Effector memory CD8-positive, alpha-beta T cell (primary cell): Measurements from ENCODE around the gene SEMA7A.

Source experiments
- ATAC-seq: fragments of 150-1000 bp; cut with Tn5 transposase; replicated peaks from 2 replicates; pipeline ENCODE4 v1.10.0; 2021; ENCODE audit warnings: mild to moderate bottlenecking, moderate library complexity
- DNase-seq, 3 experiments: peaks; one replicate each; pipeline ENCODE4 v3.0.0; 2021
- H3K27ac Mint-ChIP-seq, 2 donors: one replicate each; pipeline ENCODE4 v1.8.0; 2022; ENCODE audit warnings: mild to moderate bottlenecking in 2 of 2, mixed read lengths in 2 of 2, moderate library complexity in 2 of 2
- H3K27me3 Mint-ChIP-seq, 2 donors: one replicate each; pipeline ENCODE4 v1.8.0; 2022; ENCODE audit warnings: mixed read lengths in 2 of 2
- H3K36me3 Mint-ChIP-seq: one replicate; pipeline ENCODE4 v1.8.0; 2022; ENCODE audit warnings: mild to moderate bottlenecking, moderate library complexity, mixed read lengths; ENCODE audit not compliant: insufficient read depth
- H3K4me1 Mint-ChIP-seq, 2 donors: one replicate each; pipeline ENCODE4 v1.8.0; 2022; ENCODE audit warnings: low read depth in 2 of 2, mixed read lengths in 2 of 2
- H3K4me3 Mint-ChIP-seq, 2 donors: one replicate each; pipeline ENCODE4 v1.8.0; 2022; ENCODE audit warnings: mild to moderate bottlenecking in 2 of 2, mixed read lengths in 2 of 2, moderate library complexity in 2 of 2
- H3K9me3 Mint-ChIP-seq, 2 donors: one replicate each; pipeline ENCODE4 v1.8.0; 2022; ENCODE audit warnings: mixed read lengths in 2 of 2

SEMA7A gene

DNA sequence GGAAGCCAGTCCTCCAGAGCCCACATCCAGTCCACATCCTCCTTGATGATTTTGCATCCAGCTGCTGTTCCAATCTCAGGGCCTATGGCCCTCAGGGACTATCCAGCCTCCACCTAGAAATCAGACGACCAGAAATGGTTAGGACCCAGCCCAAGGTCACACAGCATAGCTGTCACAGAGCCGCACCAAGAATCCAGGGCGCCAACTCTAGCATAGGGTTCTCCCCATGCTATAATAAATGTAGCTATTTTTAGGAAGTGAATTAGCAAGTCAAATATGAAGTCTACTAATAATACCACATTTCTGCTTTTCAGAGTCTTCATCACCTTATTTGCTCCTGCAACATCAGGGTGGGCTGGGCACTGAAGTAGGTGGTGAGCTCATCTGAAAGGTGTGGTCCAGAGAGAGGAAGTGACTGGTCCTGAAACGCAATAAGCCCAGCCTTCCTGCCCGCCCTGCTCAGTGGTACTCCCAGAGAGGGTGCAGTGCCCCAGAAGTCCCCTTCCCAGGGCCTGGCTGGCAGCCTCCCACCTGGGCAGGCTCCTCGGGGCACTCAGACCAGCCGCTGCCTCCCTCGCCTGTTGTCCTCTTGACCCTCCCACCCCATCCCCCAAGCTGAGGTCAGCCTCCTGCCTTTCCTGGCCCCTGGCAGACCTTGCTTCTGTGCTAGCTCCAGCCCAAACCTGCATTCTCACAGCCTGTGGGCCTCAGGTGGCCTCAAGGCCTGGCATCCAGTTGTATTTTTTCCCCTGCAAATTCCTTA, 48.7 kb downstream of the SEMA7A start:
- peaks cover 0 to 12% of the 10 kb centered on the region in 2 donors for H3K27me3 Mint-ChIP-seq
- ATAC-seq (peak; percentile 73), DNase-seq (peak in 1 of 3 experiments; percentile 41)
- no peaks in the 10 kb centered on the region for H3K9me3 Mint-ChIP-seq
- H3K27ac Mint-ChIP-seq, result peak overlapping the region; percentile 30 to 96
- peaks cover 21 to 25% of the 10 kb centered on the region in 2 donors for H3K4me1 Mint-ChIP-seq
- H3K4me3 Mint-ChIP-seq, result peak overlapping the region in 1 of 2 donors; percentile 22
- no peaks in the 10 kb centered on the region for H3K36me3 Mint-ChIP-seq

DNA sequence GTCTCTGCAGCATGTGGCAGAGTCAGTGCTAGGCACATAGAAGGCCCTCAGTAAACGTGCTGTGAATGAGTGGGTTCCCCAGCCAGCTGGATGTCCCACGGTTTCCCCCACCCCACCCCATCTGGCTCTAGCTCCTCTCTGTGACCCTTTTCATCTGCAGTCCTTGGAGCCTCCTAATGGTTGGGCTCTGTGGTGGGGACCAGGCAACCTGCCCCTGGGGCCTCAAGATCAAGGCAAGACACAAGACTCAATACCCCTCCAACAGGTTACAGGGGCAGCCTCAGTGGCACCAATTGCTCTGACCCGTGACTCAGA, 49.2 kb downstream of the SEMA7A start:
- H3K4me3 Mint-ChIP-seq, result peak overlapping the region in 1 of 2 donors; percentile 34
- peaks cover 0 to 12% of the 10 kb centered on the region in 2 donors for H3K27me3 Mint-ChIP-seq
- H3K9me3 Mint-ChIP-seq, result no peaks in the 10 kb centered on the region
- ATAC-seq (no peak), DNase-seq (no peak)
- H3K27ac Mint-ChIP-seq, result peak overlapping the region; percentile 30 to 96
- peaks cover 21 to 25% of the 10 kb centered on the region in 2 donors for H3K4me1 Mint-ChIP-seq
- H3K36me3 Mint-ChIP-seq, result no peaks in the 10 kb centered on the region

DNA sequence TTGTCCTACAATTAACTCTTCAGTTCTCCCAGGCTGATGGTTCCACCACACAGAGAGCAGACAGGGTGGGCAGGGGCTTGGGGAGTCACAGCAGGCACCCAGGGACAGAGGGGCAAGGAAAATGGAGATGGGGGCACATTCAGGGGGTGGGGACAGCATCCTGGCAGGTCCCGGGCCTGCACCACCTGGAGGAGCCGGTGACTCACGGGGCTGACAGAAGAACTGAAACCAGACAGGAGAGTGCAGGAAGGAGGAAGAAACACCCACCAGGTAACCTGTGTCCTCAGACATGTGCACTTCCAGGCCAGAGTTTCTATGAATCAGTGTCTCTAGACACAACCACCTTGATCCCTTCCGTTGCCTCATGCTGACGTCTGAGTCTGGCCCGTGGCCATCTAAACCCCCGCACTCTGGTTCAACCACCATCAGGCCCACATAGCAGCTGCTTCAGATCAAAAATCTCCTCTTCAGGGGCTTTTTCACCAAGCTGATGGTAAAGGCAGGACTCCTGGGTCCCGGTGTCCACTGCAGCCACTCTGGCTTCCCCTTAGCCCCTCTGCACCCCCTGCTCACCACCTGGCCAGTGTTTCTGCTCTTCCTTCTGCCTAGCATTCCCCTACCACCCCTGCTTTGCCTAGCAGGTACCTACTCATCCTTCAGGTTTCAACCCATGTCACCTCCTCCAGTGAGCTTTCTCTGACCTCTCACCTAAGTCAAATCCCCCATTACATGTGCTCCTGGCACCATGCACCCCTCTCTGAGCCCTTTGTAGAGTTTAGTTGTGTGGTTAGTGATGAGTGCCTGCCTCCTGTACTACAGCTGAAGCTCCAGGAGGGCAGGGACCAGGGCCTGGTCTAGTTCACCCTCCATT, 49.8 kb downstream of the SEMA7A start:
- H3K4me1 Mint-ChIP-seq, result peaks cover 21 to 25% of the 10 kb centered on the region in 2 donors
- H3K36me3 Mint-ChIP-seq, result no peaks in the 10 kb centered on the region
- H3K4me3 Mint-ChIP-seq, result peak overlapping the region in 1 of 2 donors; percentile 34
- peaks cover 0 to 12% of the 10 kb centered on the region in 2 donors for H3K27me3 Mint-ChIP-seq
- ATAC-seq (peak; percentile 69), DNase-seq (peak in 2 of 3 experiments; percentile 20 to 41)
- peak overlapping the region; percentile 30 to 96 for H3K27ac Mint-ChIP-seq
- H3K9me3 Mint-ChIP-seq, result no peaks in the 10 kb centered on the region

DNA sequence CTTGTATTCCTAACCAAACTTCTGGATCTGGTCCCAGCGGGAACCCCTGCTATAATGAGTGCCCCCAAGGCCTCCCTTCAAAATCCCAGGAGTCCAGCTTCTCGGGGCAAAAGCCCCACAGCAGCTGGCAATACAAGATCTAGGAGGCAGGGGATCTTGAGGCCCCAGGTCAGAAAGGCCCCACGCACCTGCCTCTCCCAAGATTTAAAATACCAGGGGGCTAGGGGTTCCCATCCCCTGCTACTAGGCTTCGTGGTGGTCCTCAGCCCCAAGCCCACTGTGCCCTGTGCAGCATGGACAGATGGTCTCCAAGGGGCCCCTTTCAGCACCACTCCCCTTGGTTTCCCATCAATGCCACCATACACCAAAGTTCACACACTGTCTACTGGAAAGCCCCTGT, 50.5 kb downstream of the SEMA7A start:
- H3K36me3 Mint-ChIP-seq, result no peaks in the 10 kb centered on the region
- H3K4me3 Mint-ChIP-seq, result no peak overlapping the region
- H3K27me3 Mint-ChIP-seq, result peaks cover 0 to 12% of the 10 kb centered on the region in 2 donors
- no peaks in the 10 kb centered on the region for H3K9me3 Mint-ChIP-seq
- DNase-seq, result no peak
- H3K27ac Mint-ChIP-seq, result peak overlapping the region; percentile 30 to 96
- ATAC-seq, result peak; percentile 3
- H3K4me1 Mint-ChIP-seq, result peaks cover 21 to 25% of the 10 kb centered on the region in 2 donors

DNA sequence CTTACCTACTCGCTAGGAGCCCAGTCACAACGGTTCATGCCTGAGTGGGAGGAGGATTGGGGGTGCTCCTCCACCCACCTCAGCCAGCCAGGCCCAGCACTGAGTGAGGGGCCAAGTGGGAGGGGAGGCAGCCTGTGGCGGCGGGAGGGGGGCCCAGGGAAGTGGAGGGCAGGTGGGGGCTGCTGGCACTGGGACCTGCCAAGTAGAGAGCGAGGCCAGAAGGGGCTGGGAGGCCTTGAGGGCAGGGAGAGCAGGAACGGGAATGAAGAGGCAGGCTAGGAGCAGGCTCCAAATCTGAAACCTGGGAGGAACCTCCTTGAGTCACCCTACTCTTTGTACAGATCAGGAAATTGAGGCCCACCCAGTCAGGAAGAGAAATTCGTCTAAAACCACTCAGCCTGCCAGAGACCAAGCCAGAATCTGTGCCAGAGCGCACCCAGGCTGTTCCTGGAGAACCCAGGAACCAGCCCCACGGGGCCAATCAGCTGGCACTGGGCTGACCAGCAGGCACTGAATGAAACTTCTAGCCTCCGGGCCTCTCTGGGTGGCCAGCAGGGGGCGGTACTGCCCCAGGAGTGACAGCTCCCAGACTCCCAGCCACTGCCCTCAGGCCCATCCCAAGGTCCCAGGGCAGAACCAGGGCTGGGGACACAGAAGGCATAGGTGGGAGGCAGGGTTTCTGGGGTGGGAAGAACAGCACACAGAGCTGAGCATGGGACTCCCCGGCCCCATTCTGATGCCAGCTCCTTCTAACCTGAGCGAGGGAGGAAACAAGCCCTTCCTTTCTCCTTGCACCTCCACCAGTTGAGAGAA, 51.5 kb downstream of the SEMA7A start:
- no peaks in the 10 kb centered on the region for H3K9me3 Mint-ChIP-seq
- ATAC-seq (peak; percentile 61), DNase-seq (peak; percentile 69 to 75 (median 71))
- no peaks in the 10 kb centered on the region for H3K36me3 Mint-ChIP-seq
- peak overlapping the region in 1 of 2 donors; percentile 96 for H3K27ac Mint-ChIP-seq
- no peak overlapping the region for H3K4me3 Mint-ChIP-seq
- peaks cover 0 to 12% of the 10 kb centered on the region in 2 donors for H3K27me3 Mint-ChIP-seq
- peaks cover 21 to 25% of the 10 kb centered on the region in 2 donors for H3K4me1 Mint-ChIP-seq

DNA sequence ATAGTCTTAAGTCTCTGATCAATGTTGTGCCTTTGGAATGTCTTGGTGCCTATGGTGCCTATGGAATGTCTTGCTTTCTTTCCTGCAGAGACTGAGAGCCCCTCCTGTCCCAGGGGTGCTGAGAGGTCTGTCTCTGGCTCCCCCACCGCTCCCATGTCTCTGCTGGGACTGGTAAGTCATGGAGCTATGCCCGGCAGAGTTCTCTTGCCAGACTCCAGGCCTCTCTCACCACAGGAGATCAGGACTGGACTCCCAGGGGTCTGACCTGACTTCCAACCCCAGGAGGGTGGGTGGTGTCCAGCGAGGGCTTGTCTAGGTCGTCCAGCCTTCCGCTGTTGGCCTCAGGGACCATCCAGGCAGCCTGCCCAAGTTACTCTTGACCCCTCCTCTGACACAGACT, 52.3 kb downstream of the SEMA7A start:
- no peak for ATAC-seq
- H3K4me1 Mint-ChIP-seq, result peaks cover 21 to 25% of the 10 kb centered on the region in 2 donors
- peaks cover 0 to 12% of the 10 kb centered on the region in 2 donors for H3K27me3 Mint-ChIP-seq
- no peaks in the 10 kb centered on the region for H3K9me3 Mint-ChIP-seq
- no peaks in the 10 kb centered on the region for H3K36me3 Mint-ChIP-seq
- no peak overlapping the region for H3K4me3 Mint-ChIP-seq
- H3K27ac Mint-ChIP-seq, result no peak overlapping the region
- DNase-seq, result no peak

DNA sequence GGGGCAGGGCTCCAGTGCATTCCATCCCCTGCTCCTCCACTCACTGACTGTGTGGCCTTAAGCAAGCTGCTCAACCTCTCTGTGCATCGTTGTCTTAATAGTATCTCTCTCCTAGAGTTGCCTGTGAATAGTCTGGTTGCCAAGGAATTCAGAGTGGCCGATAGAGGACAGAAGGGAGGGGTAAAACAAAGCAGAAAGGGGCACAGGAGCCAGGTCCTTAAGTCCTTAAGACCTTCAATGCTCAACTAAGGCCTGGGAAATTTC, 52.6 kb downstream of the SEMA7A start:
- no peaks in the 10 kb centered on the region for H3K9me3 Mint-ChIP-seq
- H3K4me1 Mint-ChIP-seq, result peaks cover 21 to 25% of the 10 kb centered on the region in 2 donors
- no peak overlapping the region for H3K4me3 Mint-ChIP-seq
- DNase-seq (no peak), ATAC-seq (no peak)
- H3K27ac Mint-ChIP-seq, result peak overlapping the region in 1 of 2 donors; percentile 29
- H3K27me3 Mint-ChIP-seq, result peaks cover 0 to 12% of the 10 kb centered on the region in 2 donors
- no peaks in the 10 kb centered on the region for H3K36me3 Mint-ChIP-seq

DNA sequence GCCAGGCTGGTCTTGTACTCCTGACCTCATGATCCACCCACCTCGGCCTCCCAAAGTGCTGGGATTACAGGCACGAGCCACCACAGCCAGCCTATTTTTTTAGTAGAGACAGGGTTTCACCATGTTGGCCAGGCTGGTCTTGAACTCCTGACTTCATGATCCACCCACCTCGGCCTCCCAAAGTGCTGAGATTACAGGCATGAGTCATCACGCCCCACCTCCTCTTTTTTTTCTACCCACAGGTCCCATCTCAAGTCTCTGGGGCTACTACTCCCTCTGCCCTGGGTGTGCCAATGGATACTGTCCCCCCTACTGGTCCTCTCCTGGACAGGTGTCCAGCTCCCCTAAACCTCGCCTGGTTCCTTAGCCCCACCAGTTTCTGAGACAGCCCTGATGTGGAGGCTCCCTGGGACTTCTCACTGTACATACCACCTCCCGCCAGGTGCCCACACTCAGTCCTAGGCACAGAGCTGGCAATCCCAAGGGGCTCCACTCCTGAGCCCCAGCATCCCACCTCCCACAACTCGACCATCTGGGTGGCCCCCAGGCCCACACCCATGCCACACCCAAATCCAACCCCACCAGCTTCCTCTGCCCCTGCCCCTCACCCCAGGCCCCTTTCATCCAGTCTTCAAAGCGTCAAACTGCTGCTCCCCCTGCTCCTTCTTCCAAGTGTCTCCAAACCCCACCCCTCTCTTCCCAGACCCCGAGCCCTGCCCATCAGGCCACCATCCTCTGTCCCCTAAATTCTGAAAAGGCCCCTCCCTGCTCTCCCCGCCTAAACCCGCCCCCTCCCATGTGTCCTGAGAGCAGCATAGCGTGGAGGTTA, 53.2 kb downstream of the SEMA7A start:
- ATAC-seq (no peak), DNase-seq (no peak)
- Mint-ChIP-seq H3K36me3 (no peaks in the 10 kb centered on the region), H3K4me3 (no peak overlapping the region), H3K4me1 (peaks cover 21 to 25% of the 10 kb centered on the region in 2 donors), H3K27me3 (peaks cover 0 to 12% of the 10 kb centered on the region in 2 donors), H3K9me3 (no peaks in the 10 kb centered on the region), H3K27ac (peak overlapping the region; percentile 29 to 58)

DNA sequence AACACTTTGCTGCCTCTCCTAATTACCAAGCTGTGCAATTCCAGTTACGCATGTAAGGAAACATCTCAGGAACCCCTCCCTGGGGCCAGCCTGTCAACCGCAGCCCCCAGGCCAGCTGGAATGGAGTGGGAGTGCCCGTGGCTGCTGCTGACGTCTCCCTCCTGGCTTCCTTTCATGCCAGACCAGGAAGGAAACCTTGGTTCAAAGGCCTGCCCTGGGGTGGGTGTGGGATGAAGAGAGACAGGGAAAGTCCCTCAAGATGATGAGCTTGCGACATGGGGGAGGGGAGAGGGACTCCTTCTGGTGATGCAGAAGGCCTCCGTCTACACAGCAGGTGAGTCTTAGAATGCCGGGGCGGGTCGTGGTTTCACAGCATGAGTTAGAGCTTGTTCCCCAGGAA, 54.9 kb downstream of the SEMA7A start:
- Mint-ChIP-seq H3K4me1 (peaks cover 17 to 20% of the 10 kb centered on the region in 2 donors), H3K27me3 (peaks cover 0 to 12% of the 10 kb centered on the region in 2 donors), H3K4me3 (no peak overlapping the region), H3K9me3 (no peaks in the 10 kb centered on the region), H3K27ac (no peak overlapping the region), H3K36me3 (peaks cover 7% of the 10 kb centered on the region)
- DNase-seq, result no peak
- no peak for ATAC-seq

DNA sequence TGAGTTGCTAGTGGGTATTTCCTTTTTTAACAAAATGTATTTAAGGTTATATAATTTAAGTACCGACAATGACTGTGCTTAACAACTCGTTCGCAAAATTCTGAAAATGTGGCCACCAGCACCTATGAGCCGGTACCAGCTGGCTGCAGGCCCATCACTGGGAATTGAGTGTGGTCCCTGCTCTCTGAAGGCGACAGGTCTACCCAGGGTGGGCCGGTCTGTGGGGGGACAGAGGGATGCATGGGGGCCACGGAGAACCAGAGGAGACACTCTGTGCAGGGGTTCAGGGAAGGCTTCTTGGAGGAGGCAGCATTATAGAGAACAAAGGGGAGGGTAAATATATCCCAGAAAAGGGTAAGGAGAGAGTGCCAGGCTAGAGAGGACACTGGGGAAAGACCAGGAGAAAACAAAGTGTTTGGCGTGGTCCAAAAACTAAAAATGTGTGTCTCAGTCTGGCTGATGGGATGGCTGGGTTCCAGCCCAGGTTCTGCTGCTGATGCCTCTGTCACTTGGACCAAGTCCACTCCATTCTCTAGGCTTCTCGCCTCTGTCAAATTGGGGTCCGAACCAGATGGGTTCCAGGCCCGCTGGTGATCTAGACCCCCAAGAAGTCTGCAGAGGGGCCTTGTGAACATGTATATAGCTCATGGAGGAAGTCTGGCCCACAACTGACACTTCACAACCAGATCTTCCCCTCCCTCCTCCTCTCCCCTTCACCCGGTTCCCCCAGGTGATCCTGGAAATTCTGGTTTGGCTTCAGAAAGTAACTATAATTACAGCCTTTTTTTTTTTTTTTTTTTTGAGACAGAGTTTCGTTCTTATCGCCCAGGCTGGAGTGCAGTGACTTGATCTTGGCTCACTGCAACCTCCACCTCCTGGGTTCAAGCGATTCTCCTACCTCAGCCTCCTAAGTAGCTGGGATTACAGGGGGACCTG, 55.7 kb downstream of the SEMA7A start:
- Mint-ChIP-seq H3K27me3 (peaks cover 0 to 12% of the 10 kb centered on the region in 2 donors), H3K4me3 (no peak overlapping the region)

DNA sequence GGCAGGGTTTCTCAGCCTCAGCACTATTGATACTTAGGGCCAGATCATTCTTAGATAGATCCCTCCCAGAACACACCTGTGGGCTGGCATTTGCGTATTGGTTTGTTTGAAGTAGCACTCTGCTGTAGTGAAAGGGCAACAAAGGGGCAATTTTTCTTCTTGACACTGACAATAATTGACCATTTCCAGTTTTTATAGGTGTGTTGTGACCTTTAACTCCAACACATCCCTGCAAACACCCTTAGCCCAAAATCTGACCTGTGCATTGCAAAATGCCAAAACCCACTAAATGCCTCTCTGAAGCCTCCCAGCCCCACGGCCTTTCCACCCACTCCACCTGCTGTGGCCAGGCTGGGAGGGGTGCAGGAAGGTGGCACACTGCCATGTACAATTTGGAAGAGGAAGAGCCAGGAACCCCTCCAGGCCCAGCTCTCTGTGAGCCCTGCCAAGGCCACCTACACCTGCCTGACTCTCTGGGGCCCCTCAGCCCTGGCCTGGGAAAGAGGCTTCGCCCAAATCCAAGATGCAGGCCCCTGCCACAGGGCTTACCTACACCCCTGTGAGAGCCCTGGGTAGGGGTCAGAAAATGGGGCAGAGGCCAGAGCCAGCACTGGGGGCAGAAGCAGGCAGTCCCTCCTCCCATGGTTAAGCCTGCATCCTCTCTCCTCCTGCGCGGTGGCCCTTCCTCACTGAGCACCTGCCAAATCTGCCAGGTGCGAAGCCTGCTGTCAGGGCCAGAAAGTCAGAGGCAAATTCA, 56.8 kb downstream of the SEMA7A start:
- DNase-seq, result no peak
- H3K4me3 Mint-ChIP-seq, result no peak overlapping the region
- H3K27me3 Mint-ChIP-seq, result peaks cover 0 to 12% of the 10 kb centered on the region in 2 donors
- H3K4me1 Mint-ChIP-seq, result peaks cover 10 to 13% of the 10 kb centered on the region in 2 donors
- no peak overlapping the region for H3K27ac Mint-ChIP-seq
- ATAC-seq, result no peak
- peaks cover 7% of the 10 kb centered on the region for H3K36me3 Mint-ChIP-seq
- H3K9me3 Mint-ChIP-seq, result no peaks in the 10 kb centered on the region

More for the DNA sequence above, 55.7 kb downstream of the SEMA7A start:
- peaks cover 7% of the 10 kb centered on the region for H3K36me3 Mint-ChIP-seq
- DNase-seq, result no peak
- H3K4me1 Mint-ChIP-seq, result peaks cover 15 to 17% of the 10 kb centered on the region in 2 donors
- no peak overlapping the region for H3K27ac Mint-ChIP-seq
- H3K9me3 Mint-ChIP-seq, result no peaks in the 10 kb centered on the region
- ATAC-seq, result no peak
